GDM1 (cell line): ENCODE measurements around the gene AKT3.
A peak's percentile ranks its signal among the peaks of the same experiment; 100 is the strongest.
"Not testable (repeated sequence)": the region's sequence is repeated elsewhere in the genome, so short reads cannot be mapped to it uniquely, and the experiment has no call there.

Source experiments
- DNase-seq: peaks from one replicate; lab custom pipeline; 2025; lab: John Stamatoyannopoulos, UW

AKT3 gene

GRCh38 chr1:243784506-243784905, 65.5 kb downstream of the AKT3 start:
- no peak for DNase-seq

- no peak for DNase-seq
These were observed 66.3 kb downstream of the AKT3 start for GRCh38 chr1:243783714-243784113.

GRCh38 chr1:243772361-243773050, 77.5 kb downstream of the AKT3 start:
- not testable (repeated sequence) for DNase-seq

GRCh38 chr1:243770860-243771259, 79.2 kb downstream of the AKT3 start:
- DNase-seq, result no peak

- no peak for DNase-seq
These were observed 84.4 kb downstream of the AKT3 start for GRCh38 chr1:243765676-243766075.

GRCh38 chr1:243763806-243764205, 86.2 kb downstream of the AKT3 start:
- DNase-seq, result no peak

- no peak for DNase-seq
These were observed 91.4 kb downstream of the AKT3 start for GRCh38 chr1:243758647-243759046.

GRCh38 chr1:243756529-243756928, 93.5 kb downstream of the AKT3 start:
- DNase-seq, result no peak

- no peak for DNase-seq
These were observed 95.7 kb downstream of the AKT3 start for GRCh38 chr1:243754348-243754747.

GRCh38 chr1:243751506-243751905, 98.5 kb downstream of the AKT3 start:
- no peak for DNase-seq

- DNase-seq, result peak; percentile 54
These were observed 101.2 kb downstream of the AKT3 start for GRCh38 chr1:243748706-243749283.

- no peak for DNase-seq
These were observed 101.8 kb downstream of the AKT3 start for GRCh38 chr1:243748227-243748626.

GRCh38 chr1:243746751-243747150, 103.3 kb downstream of the AKT3 start:
- no peak for DNase-seq

GRCh38 chr1:243745356-243745755, 104.7 kb downstream of the AKT3 start:
- no peak for DNase-seq

- DNase-seq, result no peak
These were observed 107.2 kb downstream of the AKT3 start for GRCh38 chr1:243742819-243743218.

GRCh38 chr1:243740255-243740999, 109.6 kb downstream of the AKT3 start:
- no peak for DNase-seq

- DNase-seq, result no peak
These were observed 110.6 kb downstream of the AKT3 start for GRCh38 chr1:243739335-243740003.

- no peak for DNase-seq
These were observed 112.0 kb downstream of the AKT3 start for GRCh38 chr1:243738020-243738419.

GRCh38 chr1:243735457-243735856, 114.6 kb downstream of the AKT3 start:
- no peak for DNase-seq

- DNase-seq, result no peak
These were observed 115.7 kb downstream of the AKT3 start for GRCh38 chr1:243734308-243734695.

GRCh38 chr1:243733670-243734307, 116.3 kb downstream of the AKT3 start:
- DNase-seq, result no peak

GRCh38 chr1:243732637-243733036, 117.4 kb downstream of the AKT3 start:
- no peak for DNase-seq
